Mesenchymal stem cell (in vitro differentiated cells and primary cell): Measurements from ENCODE around the gene ALOX15B.

Experiments used
- DNase-seq: peaks from one replicate; pipeline ENCODE4 v3.0.0-alpha.2; 2013
- H2AFZ ChIP-seq: one replicate; pipeline ENCODE4 v1.6.1; 2013; ENCODE audit warnings: low read depth, mild to moderate bottlenecking, control low read depth, inconsistent platforms, low read length, moderate library complexity
- H2AK5ac ChIP-seq: 2 replicates; pipeline ENCODE4 v1.6.1; 2013; ENCODE audit warnings: low read length, moderate library complexity, mild to moderate bottlenecking, inconsistent platforms; ENCODE audit not compliant: severe bottlenecking
- H2BK120ac ChIP-seq: one replicate; pipeline ENCODE4 v1.6.1; 2013; ENCODE audit warnings: low read depth, mild to moderate bottlenecking, inconsistent platforms, low read length, moderate library complexity
- H2BK12ac ChIP-seq, 2 experiments: one replicate each; pipeline ENCODE4 v1.6.1; 2013; ENCODE audit warnings: inconsistent platforms in 2 of 2, low read length in 2 of 2, mild to moderate bottlenecking in 2 of 2, moderate library complexity in 2 of 2, control low read depth in 1 of 2
- H2BK15ac ChIP-seq: one replicate; pipeline ENCODE4 v1.6.1; 2013; ENCODE audit warnings: mild to moderate bottlenecking, low read depth, inconsistent platforms; ENCODE audit not compliant: poor library complexity, severe bottlenecking
- H2BK5ac ChIP-seq: 2 replicates; pipeline ENCODE4 v1.6.1; 2013; ENCODE audit warnings: low read depth, mild to moderate bottlenecking, low read length, control low read depth, inconsistent platforms; ENCODE audit not compliant: poor library complexity, severe bottlenecking
- H3K14ac ChIP-seq, 2 experiments: one replicate each; pipeline ENCODE4 v1.6.1; 2013; ENCODE audit warnings: inconsistent platforms in 2 of 2, low read length in 2 of 2, control low read depth in 1 of 2, mild to moderate bottlenecking in 1 of 2, moderate library complexity in 1 of 2
- H3K18ac ChIP-seq, 2 experiments: one replicate each; pipeline ENCODE4 v1.6.1; 2013; ENCODE audit warnings: inconsistent platforms in 2 of 2, low read length in 2 of 2, control low read depth in 1 of 2, low read depth in 1 of 2, mild to moderate bottlenecking in 1 of 2
- H3K23ac ChIP-seq, 2 experiments: one replicate each; pipeline ENCODE4 v1.6.1; 2013; ENCODE audit warnings: inconsistent platforms in 2 of 2, low read length in 2 of 2, mild to moderate bottlenecking in 2 of 2, moderate library complexity in 2 of 2, control low read depth in 1 of 2
- H3K27ac ChIP-seq: 2 replicates; pipeline ENCODE4 v1.5.1; 2013; ENCODE audit warnings: mild to moderate bottlenecking, moderate library complexity, low read length, control low read depth, inconsistent platforms; ENCODE audit not compliant: poor library complexity, severe bottlenecking
- H3K27me3 ChIP-seq, 2 experiments: 2 replicates each; pipeline versions ENCODE4 v1.6.1 to v1.7.0; 2013; ENCODE audit warnings: low read length in 2 of 2, mild to moderate bottlenecking in 2 of 2, moderate library complexity in 2 of 2, control low read depth in 1 of 2, inconsistent platforms in 1 of 2; ENCODE audit not compliant: control insufficient read depth in 1 of 2, insufficient read depth in 1 of 2
- H3K36me3 ChIP-seq, 2 experiments: 2 replicates each; pipeline versions ENCODE4 v1.6.1 to v1.7.0; 2013; ENCODE audit warnings: low read length in 2 of 2, control low read depth in 1 of 2, inconsistent platforms in 1 of 2, low read depth in 1 of 2, mild to moderate bottlenecking in 1 of 2; ENCODE audit not compliant: insufficient read depth in 2 of 2, control insufficient read depth in 1 of 2
- H3K4ac ChIP-seq, 2 experiments: one replicate each; pipeline ENCODE4 v1.6.1; 2013; ENCODE audit warnings: inconsistent platforms in 2 of 2, low read length in 2 of 2, mild to moderate bottlenecking in 2 of 2, moderate library complexity in 2 of 2, control low read depth in 1 of 2, low read depth in 1 of 2
- H3K4me1 ChIP-seq: 2 replicates; pipeline ENCODE4 v1.6.1; 2013; ENCODE audit warnings: low read depth, low read length, control low read depth; ENCODE audit not compliant: control insufficient read depth, insufficient read depth
- H3K4me2 ChIP-seq: 2 replicates; pipeline ENCODE4 v1.6.1; 2013; ENCODE audit warnings: low read length, mild to moderate bottlenecking, inconsistent platforms; ENCODE audit not compliant: poor library complexity, severe bottlenecking
- H3K4me3 ChIP-seq, 2 experiments: 2 replicates each; pipeline versions ENCODE4 v1.5.1 to v1.7.0; 2013; ENCODE audit warnings: low read length in 2 of 2, mild to moderate bottlenecking in 2 of 2, control low read depth in 1 of 2, low read depth in 1 of 2; ENCODE audit not compliant: insufficient read depth in 1 of 2
- H3K79me1 ChIP-seq: replicated peaks from 2 replicates; pipeline ENCODE4 v1.6.1; 2013; ENCODE audit warnings: mild to moderate bottlenecking, control low read depth, low read length, inconsistent platforms; ENCODE audit not compliant: poor library complexity, severe bottlenecking
- H3K9ac ChIP-seq: 2 replicates; pipeline ENCODE4 v1.7.0; 2013; ENCODE audit warnings: mild to moderate bottlenecking, low read length, moderate library complexity
- H3K9me3 ChIP-seq: 2 replicates; pipeline ENCODE4 v1.7.0; 2013; ENCODE audit warnings: mild to moderate bottlenecking, low read length; ENCODE audit not compliant: control insufficient read depth
- H4K8ac ChIP-seq: one replicate; pipeline ENCODE4 v1.6.1; 2013; ENCODE audit warnings: inconsistent platforms, mild to moderate bottlenecking, low read length, moderate library complexity
- H4K91ac ChIP-seq: one replicate; pipeline ENCODE4 v1.6.1; 2013; ENCODE audit warnings: mild to moderate bottlenecking, low read length, inconsistent platforms
- WGBS: methylation state at CpG from one replicate; pipeline ENCODE4 v1.1.7; 2013; ENCODE audit warnings: mixed read lengths; 5-methylcytosine and 5-hydroxymethylcytosine counted together

The ALOX15B gene

DNA sequence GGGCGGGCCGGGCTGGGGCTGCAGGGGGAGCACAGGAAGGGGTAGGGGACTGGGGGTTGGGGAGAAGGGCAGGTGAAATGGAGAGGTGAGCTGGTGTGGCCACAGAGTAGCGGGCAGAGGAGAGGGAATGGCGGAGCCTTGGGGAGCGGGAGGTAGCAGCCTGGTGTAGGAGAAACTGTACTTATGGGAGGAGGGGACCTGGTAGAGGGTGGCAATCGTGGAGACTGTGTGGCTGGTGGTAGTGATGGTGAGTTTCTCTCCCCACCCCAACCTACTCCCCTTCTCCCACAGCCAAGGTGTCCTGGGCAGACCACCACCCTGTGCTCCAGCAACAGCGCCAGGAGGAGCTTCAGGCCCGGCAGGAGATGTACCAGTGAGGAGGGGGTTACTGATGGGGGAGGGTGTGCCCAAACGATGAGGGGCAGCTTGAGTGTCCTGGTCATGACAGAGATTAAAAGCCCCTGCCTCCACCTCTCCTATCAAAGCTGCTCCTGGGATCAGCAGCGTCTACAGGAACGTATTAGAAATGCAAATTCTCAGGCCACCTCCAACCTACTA lies 831 bp downstream of the ALOX15B start:
- Histone ChIP-seq H4K8ac (no peak overlapping the region), H3K4ac (no peak overlapping the region), H2BK5ac (no peak overlapping the region), H3K14ac (no peak overlapping the region), H2AFZ (no peak overlapping the region), H2BK120ac (no peak overlapping the region), H4K91ac (no peak overlapping the region), H3K79me1 (no peaks in the 10 kb centered on the region), H3K36me3 (no peaks in the 10 kb centered on the region), H3K18ac (no peak overlapping the region), H3K4me1 (peaks cover 7% of the 10 kb centered on the region), H3K23ac (no peak overlapping the region), H2BK12ac (peak overlapping the region in 1 of 2 experiments; percentile 4), H3K4me2 (no peak overlapping the region), H3K4me3 (no peak overlapping the region), H3K27ac (no peak overlapping the region), H2AK5ac (no peak overlapping the region), H3K27me3 (peaks cover 17 to 43% of the 10 kb centered on the region in 2 experiments), H3K9ac (no peak overlapping the region), H3K9me3 (no peaks in the 10 kb centered on the region), H2BK15ac (no peak overlapping the region)
- DNase-seq, result no peak
- 0% methylated on average over 1 of the region's 11 CpGs for WGBS

DNA sequence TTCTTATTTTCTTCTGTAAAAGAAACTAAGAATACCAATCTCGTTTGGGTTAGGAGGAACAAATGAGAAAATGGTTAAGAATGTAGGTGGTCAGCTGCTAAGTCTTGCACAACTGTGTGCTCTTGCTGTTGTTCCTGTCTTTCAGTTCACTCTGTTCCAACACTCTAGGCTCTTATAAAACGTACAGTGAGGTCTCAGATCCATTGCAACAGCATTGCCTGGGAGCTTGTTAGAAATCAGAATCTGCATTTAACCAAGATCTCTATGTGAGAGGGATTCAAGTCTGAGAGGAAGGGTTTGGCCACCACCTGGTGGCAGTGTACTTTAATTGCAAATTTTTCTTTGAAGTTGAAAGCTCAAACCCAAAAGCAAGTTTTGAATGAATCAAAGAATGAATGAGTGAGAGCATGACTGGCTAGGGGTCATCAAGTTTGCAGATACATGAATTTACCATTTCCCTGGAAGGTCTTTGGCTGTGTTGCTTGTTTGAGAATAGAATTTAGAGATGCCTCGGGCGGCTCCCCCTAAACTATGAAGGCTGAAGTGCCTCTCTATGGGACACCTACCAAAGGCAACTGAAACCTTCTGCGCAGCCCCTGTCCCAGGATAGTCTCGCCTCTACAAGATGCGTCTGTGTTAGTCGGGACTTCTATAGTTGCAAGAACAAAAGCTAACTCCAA lies 2.5 kb downstream of the ALOX15B start:
- Histone ChIP-seq H2BK15ac (no peak overlapping the region), H3K4me2 (no peak overlapping the region), H3K27me3 (peaks cover 27 to 52% of the 10 kb centered on the region in 2 experiments), H2AK5ac (no peak overlapping the region), H3K4me1 (peaks cover 7% of the 10 kb centered on the region), H2BK5ac (no peak overlapping the region), H3K4me3 (peak overlapping the region in 1 of 2 experiments; percentile 51), H4K8ac (no peak overlapping the region), H3K23ac (no peak overlapping the region), H3K36me3 (no peaks in the 10 kb centered on the region), H4K91ac (no peak overlapping the region), H2AFZ (no peak overlapping the region), H3K9ac (peak overlapping the region; percentile 66), H3K18ac (no peak overlapping the region), H3K14ac (no peak overlapping the region), H3K9me3 (no peaks in the 10 kb centered on the region), H3K79me1 (no peaks in the 10 kb centered on the region), H2BK12ac (peak overlapping the region in 1 of 2 experiments; percentile 4), H2BK120ac (no peak overlapping the region), H3K27ac (no peak overlapping the region), H3K4ac (no peak overlapping the region)
- peak; percentile 83 for DNase-seq
- 54% methylated on average over 8 of the region's 8 CpGs for WGBS

DNA sequence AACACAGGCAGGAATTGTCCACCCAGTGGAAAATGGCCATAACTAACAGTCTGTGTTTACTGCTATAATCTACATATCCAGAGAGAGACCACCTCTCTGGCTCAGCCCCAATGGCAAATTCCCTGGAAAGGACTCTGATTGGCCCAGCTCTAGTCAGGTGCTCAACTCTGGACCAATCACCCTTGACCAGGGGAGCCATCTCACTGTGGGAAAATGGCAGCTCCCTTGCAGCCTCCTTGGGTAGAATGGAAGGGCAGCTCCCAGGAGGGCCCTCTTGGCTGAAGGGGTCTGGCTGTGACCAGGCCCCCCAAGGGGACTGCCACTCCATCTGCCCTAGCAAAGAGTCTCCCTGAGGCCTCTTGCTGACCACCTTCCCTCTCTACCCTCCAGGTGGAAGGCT lies 3.1 kb downstream of the ALOX15B start:
- peaks cover 7% of the 10 kb centered on the region for H3K4me1 ChIP-seq
- H2BK15ac ChIP-seq, result no peak overlapping the region
- H3K14ac ChIP-seq, result no peak overlapping the region
- no peaks in the 10 kb centered on the region for H3K79me1 ChIP-seq
- H2BK12ac ChIP-seq, result peak overlapping the region in 1 of 2 experiments; percentile 4
- no peak overlapping the region for H3K4ac ChIP-seq
- no peak overlapping the region for H2AFZ ChIP-seq
- peak overlapping the region; percentile 66 for H3K9ac ChIP-seq
- no peak overlapping the region for H3K18ac ChIP-seq
- H3K4me3 ChIP-seq, result no peak overlapping the region
- no peak overlapping the region for H4K8ac ChIP-seq
- H3K27me3 ChIP-seq, result peaks cover 33 to 58% of the 10 kb centered on the region in 2 experiments
- H3K23ac ChIP-seq, result no peak overlapping the region
- H2AK5ac ChIP-seq, result no peak overlapping the region
- H2BK5ac ChIP-seq, result no peak overlapping the region
- no peak overlapping the region for H4K91ac ChIP-seq
- H2BK120ac ChIP-seq, result no peak overlapping the region
- H3K9me3 ChIP-seq, result no peaks in the 10 kb centered on the region
- DNase-seq, result no peak
- no peaks in the 10 kb centered on the region for H3K36me3 ChIP-seq
- H3K4me2 ChIP-seq, result no peak overlapping the region
- H3K27ac ChIP-seq, result no peak overlapping the region

DNA sequence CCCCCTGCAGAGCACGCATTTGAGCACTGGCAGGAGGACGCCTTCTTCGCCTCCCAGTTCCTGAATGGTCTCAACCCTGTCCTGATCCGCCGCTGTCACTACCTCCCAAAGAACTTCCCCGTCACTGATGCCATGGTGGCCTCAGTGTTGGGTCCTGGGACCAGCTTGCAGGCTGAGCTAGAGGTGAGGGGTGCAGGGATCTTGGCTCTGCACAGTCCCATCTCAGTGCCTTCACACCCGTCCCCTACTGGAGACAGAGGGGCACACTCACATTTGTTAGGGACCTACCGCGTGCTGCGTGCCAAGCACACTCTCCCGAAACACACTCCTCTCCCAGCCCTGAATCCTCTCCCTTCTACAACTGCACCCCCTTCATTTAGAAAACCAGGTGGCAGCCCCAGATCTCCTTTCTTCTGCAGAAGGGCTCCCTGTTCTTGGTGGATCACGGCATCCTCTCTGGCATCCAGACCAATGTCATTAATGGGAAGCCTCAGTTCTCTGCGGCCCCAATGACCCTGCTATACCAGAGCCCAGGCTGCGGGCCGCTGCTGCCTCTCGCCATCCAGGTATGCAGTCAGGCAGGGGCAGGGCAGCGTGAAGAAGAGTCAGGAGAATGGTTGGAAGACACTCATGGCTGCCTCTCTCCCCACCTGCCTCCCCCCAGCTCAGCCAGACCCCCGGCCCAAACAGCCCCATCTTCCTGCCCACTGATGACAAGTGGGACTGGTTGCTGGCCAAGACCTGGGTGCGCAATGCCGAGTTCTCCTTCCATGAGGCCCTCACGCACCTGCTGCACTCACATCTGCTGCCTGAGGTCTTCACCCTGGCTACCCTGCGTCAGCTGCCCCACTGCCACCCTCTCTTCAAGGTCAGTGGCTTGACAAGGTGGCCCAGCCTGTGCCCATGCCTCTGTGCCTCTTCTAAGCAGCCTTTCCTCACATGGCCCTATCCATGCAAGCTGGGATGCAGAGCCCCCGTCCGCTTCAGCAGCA lies 6.3 kb downstream of the ALOX15B start:
- WGBS, result 78% methylated on average over 23 of the region's 24 CpGs
- Histone ChIP-seq H3K18ac (no peak overlapping the region), H3K27me3 (peaks cover 38 to 41% of the 10 kb centered on the region in 2 experiments), H3K4me1 (no peaks in the 10 kb centered on the region), H2AFZ (no peak overlapping the region), H3K9ac (no peak overlapping the region), H3K4ac (no peak overlapping the region), H3K9me3 (no peaks in the 10 kb centered on the region), H3K14ac (no peak overlapping the region), H3K36me3 (no peaks in the 10 kb centered on the region), H3K23ac (peak overlapping the region in 1 of 2 experiments; percentile 79), H3K4me3 (no peak overlapping the region), H2BK5ac (no peak overlapping the region), H3K27ac (no peak overlapping the region), H2BK120ac (no peak overlapping the region), H2AK5ac (no peak overlapping the region), H2BK15ac (no peak overlapping the region), H4K8ac (no peak overlapping the region), H3K79me1 (no peaks in the 10 kb centered on the region), H3K4me2 (no peak overlapping the region), H4K91ac (no peak overlapping the region), H2BK12ac (no peak overlapping the region)
- DNase-seq, result no peak
